Measurements from ENCODE around the gene MGP.

Gene MGP

GRCh38 chr12:14896521-14897169, 11.0 kb upstream of the MGP start:
- H3K4me1 ChIP-seq (ENCODE audit: low read length), result no peaks in the 10 kb centered on the region
- no peaks in the 10 kb centered on the region for H4K20me1 ChIP-seq (ENCODE audit: insufficient read depth, low read length)
- H3K9me3 ChIP-seq (replicated peaks; ENCODE audit: insufficient read depth, low read length), result no peaks in the 10 kb centered on the region
- no peak overlapping the region for H2AFZ ChIP-seq (ENCODE audit: low read length)
- H3K36me3 ChIP-seq (replicated peaks; ENCODE audit: insufficient read depth, low read length), result no peaks in the 10 kb centered on the region
- H3K4me2 ChIP-seq (ENCODE audit: low read depth, low read length), result no peak overlapping the region
- no peak for DNase-seq
- H3K27ac ChIP-seq (ENCODE audit: low read length), result no peak overlapping the region
- no peak overlapping the region for H3K9ac ChIP-seq (ENCODE audit: low read length)
- no peak for TF ChIP-seq EZH2 (optimal IDR thresholded peaks at IDR 0.05; ENCODE audit: low read depth, low read length)
- no peak for TF ChIP-seq EZH2phosphoT487 (IDR thresholded peaks at IDR 0.05; ENCODE audit: low read length)
- TF ChIP-seq CTCF (IDR thresholded peaks at IDR 0.05; ENCODE audit: low read length), result no peak
- H3K79me2 ChIP-seq (ENCODE audit: low read length), result no peaks in the 10 kb centered on the region
- H3K4me3 ChIP-seq (ENCODE audit: low read length), result no peak overlapping the region
- H3F3A ChIP-seq (ENCODE audit: insufficient read depth, low read length), result no peaks in the 10 kb centered on the region
- no peaks in the 10 kb centered on the region for H3K9me2 ChIP-seq (replicated peaks; ENCODE audit: insufficient read depth, low read length)
- H3K27me3 ChIP-seq (replicated peaks; ENCODE audit: insufficient read depth, low read length), result no peaks in the 10 kb centered on the region

GRCh38 chr12:14893506-14894250, 8.0 kb upstream of the MGP start:
- Histone ChIP-seq H3K9ac (ENCODE audit: low read length) (no peak overlapping the region), H3K36me3 (replicated peaks; ENCODE audit: insufficient read depth, low read length) (no peaks in the 10 kb centered on the region), H3K9me3 (replicated peaks; ENCODE audit: insufficient read depth, low read length) (no peaks in the 10 kb centered on the region), H3K4me1 (ENCODE audit: low read length) (no peaks in the 10 kb centered on the region), H3K27me3 (replicated peaks; ENCODE audit: insufficient read depth, low read length) (no peaks in the 10 kb centered on the region), H4K20me1 (ENCODE audit: insufficient read depth, low read length) (no peaks in the 10 kb centered on the region), H3K4me3 (ENCODE audit: low read length) (no peak overlapping the region), H2AFZ (ENCODE audit: low read length) (no peak overlapping the region), H3K27ac (ENCODE audit: low read length) (no peak overlapping the region), H3K4me2 (ENCODE audit: low read depth, low read length) (no peak overlapping the region), H3K79me2 (ENCODE audit: low read length) (no peaks in the 10 kb centered on the region), H3F3A (ENCODE audit: insufficient read depth, low read length) (no peaks in the 10 kb centered on the region), H3K9me2 (replicated peaks; ENCODE audit: insufficient read depth, low read length) (no peaks in the 10 kb centered on the region)
- DNase-seq, result no peak
- TF ChIP-seq EZH2phosphoT487 (IDR thresholded peaks at IDR 0.05; ENCODE audit: low read length), result no peak
- TF ChIP-seq EZH2 (optimal IDR thresholded peaks at IDR 0.05; ENCODE audit: low read depth, low read length), result no peak
- TF ChIP-seq CTCF (IDR thresholded peaks at IDR 0.05; ENCODE audit: low read length), result no peak

- H3K9me3 ChIP-seq (replicated peaks; ENCODE audit: insufficient read depth, low read length), result no peaks in the 10 kb centered on the region
- no peaks in the 10 kb centered on the region for H3K27me3 ChIP-seq (replicated peaks; ENCODE audit: insufficient read depth, low read length)
- no peak overlapping the region for H3K27ac ChIP-seq (ENCODE audit: low read length)
- H3K4me3 ChIP-seq (ENCODE audit: low read length), result no peak overlapping the region
- no peak for DNase-seq
- peak; percentile 28 for TF ChIP-seq CTCF (IDR thresholded peaks at IDR 0.05; ENCODE audit: low read length)
- no peak for TF ChIP-seq EZH2 (optimal IDR thresholded peaks at IDR 0.05; ENCODE audit: low read depth, low read length)
- no peak overlapping the region for H2AFZ ChIP-seq (ENCODE audit: low read length)
- no peaks in the 10 kb centered on the region for H3F3A ChIP-seq (ENCODE audit: insufficient read depth, low read length)
- H3K36me3 ChIP-seq (replicated peaks; ENCODE audit: insufficient read depth, low read length), result no peaks in the 10 kb centered on the region
- no peaks in the 10 kb centered on the region for H3K9me2 ChIP-seq (replicated peaks; ENCODE audit: insufficient read depth, low read length)
- no peak overlapping the region for H3K9ac ChIP-seq (ENCODE audit: low read length)
- no peak overlapping the region for H3K4me2 ChIP-seq (ENCODE audit: low read depth, low read length)
- no peaks in the 10 kb centered on the region for H4K20me1 ChIP-seq (ENCODE audit: insufficient read depth, low read length)
- no peaks in the 10 kb centered on the region for H3K79me2 ChIP-seq (ENCODE audit: low read length)
- H3K4me1 ChIP-seq (ENCODE audit: low read length), result no peaks in the 10 kb centered on the region
Measured at GRCh38 chr12:14892726-14893505, 7.3 kb upstream of the MGP start.
